Urothelium cell line (cell line): ENCODE measurements around the gene ZNF558.
"Not testable (repeated sequence)": the region's sequence is repeated elsewhere in the genome, so short reads cannot be mapped to it uniquely, and the experiment has no call there.

Source experiments
- DNase-seq: peaks from one replicate; pipeline ENCODE4 v3.0.0; 2011; ENCODE audit warnings: low spot score, mixed read lengths
- FAIRE-seq: peaks from 2 replicates; lab custom pipeline; 2011; peaks lifted over from hg19 to GRCh38; lab: Jason Lieb, UNC

The ZNF558 gene

GRCh38 chr19:8811315-8812172, 20.6 kb downstream of the ZNF558 start:
- DNase-seq: no peak
- FAIRE-seq: no peak

- DNase-seq (no peak), FAIRE-seq (no peak)
These were observed 25.4 kb downstream of the ZNF558 start for GRCh38 chr19:8806661-8807060.

GRCh38 chr19:8794823-8795222, 37.3 kb downstream of the ZNF558 start:
- DNase-seq (no peak), FAIRE-seq (no peak)

GRCh38 chr19:8773587-8773986, 58.5 kb downstream of the ZNF558 start:
- not testable (repeated sequence) for FAIRE-seq

GRCh38 chr19:8769265-8769664, 62.8 kb downstream of the ZNF558 start:
- FAIRE-seq, DNase-seq: not testable (repeated sequence)

More at GRCh38 chr19:8773587-8773986, 58.5 kb downstream of the ZNF558 start:
- not testable (repeated sequence) for DNase-seq

GRCh38 chr19:8767257-8767656, 64.8 kb downstream of the ZNF558 start:
- not testable (repeated sequence) for FAIRE-seq, DNase-seq
